Loucy (cell line): ENCODE results near the gene WNT3.
A peak's percentile ranks its signal among the peaks of the same experiment; 100 is the strongest.
"Not testable (repeated sequence)": the region's sequence is repeated elsewhere in the genome, so short reads cannot be mapped to it uniquely, and the experiment has no call there.

Experiments
- H2AFZ ChIP-seq: fragments of 200-600 bp; sonication (generic); 2 replicates; pipeline ENCODE4 v1.6.0; 2016; ENCODE audit warnings: antibody characterized with exemption, mild to moderate bottlenecking, low read length, moderate library complexity
- H3F3A ChIP-seq: fragments of 200-600 bp; 2 replicates; pipeline ENCODE4 v1.6.0; 2016; ENCODE audit warnings: antibody characterized with exemption, low read depth, mild to moderate bottlenecking
- H3K27me3 ChIP-seq: fragments of 200-600 bp; sonication (generic); 2 replicates; pipeline ENCODE4 v1.6.1; 2014; ENCODE audit warnings: low read length, mild to moderate bottlenecking; ENCODE audit not compliant: insufficient read depth, poor library complexity, severe bottlenecking
- H3K36me3 ChIP-seq: fragments of 200-600 bp; sonication (generic); 2 replicates; pipeline ENCODE4 v1.6.1; 2016; ENCODE audit warnings: low read length; ENCODE audit not compliant: insufficient read depth
- H3K4me1 ChIP-seq: fragments of 200-600 bp; sonication (generic); 2 replicates; pipeline ENCODE4 v1.5.1; 2014; ENCODE audit warnings: low read length, mild to moderate bottlenecking; ENCODE audit not compliant: insufficient read depth, poor library complexity, severe bottlenecking
- H3K4me2 ChIP-seq: fragments of 200-600 bp; sonication (generic); 2 replicates; pipeline ENCODE4 v1.6.0; 2014; ENCODE audit warnings: antibody characterized with exemption, low read length, low read depth, mild to moderate bottlenecking; ENCODE audit not compliant: poor library complexity, severe bottlenecking
- H3K4me3 ChIP-seq: fragments of 200-600 bp; sonication (generic); 2 replicates; pipeline ENCODE4 v1.5.1; 2014; ENCODE audit warnings: low read length, mild to moderate bottlenecking, mixed read lengths; ENCODE audit not compliant: poor library complexity, severe bottlenecking
- H3K79me2 ChIP-seq: fragments of 200-600 bp; sonication (generic); 2 replicates; pipeline ENCODE4 v1.6.1; 2014; ENCODE audit warnings: low read length; ENCODE audit not compliant: insufficient read depth
- H3K9ac ChIP-seq: fragments of 200-600 bp; sonication (generic); 2 replicates; pipeline ENCODE4 v1.6.0; 2014; ENCODE audit warnings: mild to moderate bottlenecking, low read depth, low read length, moderate library complexity; ENCODE audit not compliant: poor library complexity, severe bottlenecking
- H3K9me2 ChIP-seq: fragments of 200-600 bp; sonication (generic); replicated peaks from 2 replicates; pipeline ENCODE4 v1.6.1; 2016; ENCODE audit warnings: low read depth, low read length, mixed read lengths
- H3K9me3 ChIP-seq: fragments of 200-600 bp; sonication (generic); 2 replicates; pipeline ENCODE4 v1.6.1; 2014; ENCODE audit warnings: mild to moderate bottlenecking, antibody characterized with exemption, low read length, low read depth; ENCODE audit not compliant: insufficient read depth
- H4K20me1 ChIP-seq: fragments of 200-600 bp; sonication (generic); 2 replicates; pipeline ENCODE4 v1.6.0; 2014; ENCODE audit warnings: antibody characterized with exemption, low read length, mild to moderate bottlenecking; ENCODE audit not compliant: insufficient read depth, poor library complexity, severe bottlenecking
- EZH2phosphoT487 ChIP-seq: fragments of 200-600 bp; IDR thresholded peaks from 2 replicates; pipeline ENCODE4 v1.6.1; 2018; ENCODE audit warnings: antibody characterized with exemption, mild to moderate bottlenecking, moderate library complexity, borderline replicate concordance
- TF ChIP-seq, protein P1 (sequence below): fragments of 200-600 bp; sonication (generic); conservative IDR thresholded peaks from 2 replicates; pipeline ENCODE4 v1.5.1; 2014; ENCODE audit warnings: mild to moderate bottlenecking, antibody characterized with exemption, low read length

Gene WNT3

DNA sequence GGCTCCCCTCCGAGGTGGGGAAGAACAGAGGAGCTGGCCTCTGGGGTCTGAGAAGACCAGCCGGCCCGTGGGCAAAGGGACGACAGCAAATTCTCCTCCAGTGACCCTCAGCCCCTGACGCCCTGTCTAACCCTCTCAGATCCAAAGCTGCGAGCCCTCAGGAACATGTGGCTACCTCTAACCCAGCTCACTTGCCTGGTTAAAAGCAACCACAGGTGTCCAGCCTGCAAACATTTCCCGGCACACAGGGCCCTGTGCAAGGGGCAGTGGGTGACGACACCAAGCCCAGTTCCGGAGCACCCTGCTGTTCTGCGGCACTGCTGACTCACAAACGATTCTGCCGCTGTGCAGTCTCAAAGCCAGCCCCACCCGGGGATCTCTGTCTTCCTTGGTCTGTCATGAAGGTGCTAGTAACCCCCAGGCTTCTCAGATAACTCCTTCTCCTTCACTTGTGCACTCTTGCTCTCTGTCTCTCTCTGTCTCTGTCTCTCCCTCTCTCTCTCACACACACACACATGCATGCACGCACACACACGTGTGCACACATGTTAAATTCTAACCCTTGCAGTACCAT lies 23.0 kb downstream of the WNT3 start:
- Histone ChIP-seq H3K9me3 (no peaks in the 10 kb centered on the region), H3K36me3 (no peaks in the 10 kb centered on the region), H4K20me1 (no peaks in the 10 kb centered on the region), H3K27me3 (no peaks in the 10 kb centered on the region), H3K9me2 (no peaks in the 10 kb centered on the region), H3K79me2 (no peaks in the 10 kb centered on the region), H3K4me2 (no peak overlapping the region), H2AFZ (no peak overlapping the region), H3K9ac (no peak overlapping the region), H3K4me1 (peaks cover 10% of the 10 kb centered on the region), H3K4me3 (no peak overlapping the region), H3F3A (no peaks in the 10 kb centered on the region)
- TF ChIP-seq, protein P1, sequence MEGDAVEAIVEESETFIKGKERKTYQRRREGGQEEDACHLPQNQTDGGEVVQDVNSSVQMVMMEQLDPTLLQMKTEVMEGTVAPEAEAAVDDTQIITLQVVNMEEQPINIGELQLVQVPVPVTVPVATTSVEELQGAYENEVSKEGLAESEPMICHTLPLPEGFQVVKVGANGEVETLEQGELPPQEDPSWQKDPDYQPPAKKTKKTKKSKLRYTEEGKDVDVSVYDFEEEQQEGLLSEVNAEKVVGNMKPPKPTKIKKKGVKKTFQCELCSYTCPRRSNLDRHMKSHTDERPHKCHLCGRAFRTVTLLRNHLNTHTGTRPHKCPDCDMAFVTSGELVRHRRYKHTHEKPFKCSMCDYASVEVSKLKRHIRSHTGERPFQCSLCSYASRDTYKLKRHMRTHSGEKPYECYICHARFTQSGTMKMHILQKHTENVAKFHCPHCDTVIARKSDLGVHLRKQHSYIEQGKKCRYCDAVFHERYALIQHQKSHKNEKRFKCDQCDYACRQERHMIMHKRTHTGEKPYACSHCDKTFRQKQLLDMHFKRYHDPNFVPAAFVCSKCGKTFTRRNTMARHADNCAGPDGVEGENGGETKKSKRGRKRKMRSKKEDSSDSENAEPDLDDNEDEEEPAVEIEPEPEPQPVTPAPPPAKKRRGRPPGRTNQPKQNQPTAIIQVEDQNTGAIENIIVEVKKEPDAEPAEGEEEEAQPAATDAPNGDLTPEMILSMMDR, result no peak
- TF ChIP-seq EZH2phosphoT487, result no peak

DNA sequence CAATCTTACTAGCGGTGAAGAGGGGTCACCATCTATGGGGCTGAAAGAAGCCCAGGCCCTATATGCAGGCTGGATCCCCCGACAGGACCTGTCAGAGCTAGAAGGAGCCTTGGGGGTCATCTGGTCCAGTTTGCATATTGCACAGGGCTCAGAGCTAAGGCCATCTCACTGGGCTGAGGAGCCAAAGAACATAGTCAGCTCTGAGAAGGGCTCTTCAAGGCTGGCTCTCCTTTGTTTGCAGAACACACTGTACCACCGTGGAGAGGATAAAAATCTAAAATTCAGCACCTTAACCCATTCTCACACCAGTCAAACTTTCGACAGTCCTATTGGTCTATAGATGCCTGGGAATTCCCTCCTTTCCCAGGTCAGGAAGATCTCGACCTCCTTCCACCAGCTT lies 24.2 kb downstream of the WNT3 start:
- Histone ChIP-seq H3F3A (no peaks in the 10 kb centered on the region), H3K4me2 (peak overlapping the region; percentile 31), H2AFZ (no peak overlapping the region), H3K9me2 (no peaks in the 10 kb centered on the region), H3K4me3 (no peak overlapping the region), H3K4me1 (peaks cover 10% of the 10 kb centered on the region), H4K20me1 (no peaks in the 10 kb centered on the region), H3K27me3 (no peaks in the 10 kb centered on the region), H3K9me3 (no peaks in the 10 kb centered on the region), H3K9ac (no peak overlapping the region), H3K36me3 (no peaks in the 10 kb centered on the region), H3K79me2 (no peaks in the 10 kb centered on the region)
- TF ChIP-seq, protein P1, result no peak
- TF ChIP-seq EZH2phosphoT487, result no peak

DNA sequence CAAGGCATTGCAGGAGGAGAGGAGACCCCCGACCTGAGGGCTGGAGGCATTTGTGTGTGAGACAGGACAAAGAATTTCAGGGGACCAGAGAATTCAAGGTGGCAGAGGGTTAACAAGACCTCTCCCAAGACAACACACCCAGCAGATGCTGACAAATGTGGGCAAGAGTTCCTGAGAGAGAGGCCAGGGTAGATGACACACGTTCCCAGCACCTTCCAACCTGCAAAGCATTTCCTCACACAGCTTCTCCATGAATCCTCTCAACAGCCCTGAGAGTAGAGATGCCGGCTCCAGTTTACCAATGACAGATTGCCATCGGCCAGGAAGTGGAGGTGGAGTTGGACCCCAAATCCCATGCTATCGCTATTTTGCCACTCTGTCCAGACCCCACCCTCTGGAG lies 25.0 kb downstream of the WNT3 start:
- no peak overlapping the region for H3K4me3 ChIP-seq
- peak overlapping the region; percentile 31 for H3K4me2 ChIP-seq
- no peaks in the 10 kb centered on the region for H3K27me3 ChIP-seq
- no peaks in the 10 kb centered on the region for H3K9me3 ChIP-seq
- no peaks in the 10 kb centered on the region for H3K36me3 ChIP-seq
- H3K9ac ChIP-seq, result no peak overlapping the region
- H4K20me1 ChIP-seq, result no peaks in the 10 kb centered on the region
- peaks cover 10% of the 10 kb centered on the region for H3K4me1 ChIP-seq
- H3K9me2 ChIP-seq, result no peaks in the 10 kb centered on the region
- H3F3A ChIP-seq, result no peaks in the 10 kb centered on the region
- H3K79me2 ChIP-seq, result no peaks in the 10 kb centered on the region
- no peak overlapping the region for H2AFZ ChIP-seq
- TF ChIP-seq, protein P1, result no peak
- no peak for TF ChIP-seq EZH2phosphoT487

DNA sequence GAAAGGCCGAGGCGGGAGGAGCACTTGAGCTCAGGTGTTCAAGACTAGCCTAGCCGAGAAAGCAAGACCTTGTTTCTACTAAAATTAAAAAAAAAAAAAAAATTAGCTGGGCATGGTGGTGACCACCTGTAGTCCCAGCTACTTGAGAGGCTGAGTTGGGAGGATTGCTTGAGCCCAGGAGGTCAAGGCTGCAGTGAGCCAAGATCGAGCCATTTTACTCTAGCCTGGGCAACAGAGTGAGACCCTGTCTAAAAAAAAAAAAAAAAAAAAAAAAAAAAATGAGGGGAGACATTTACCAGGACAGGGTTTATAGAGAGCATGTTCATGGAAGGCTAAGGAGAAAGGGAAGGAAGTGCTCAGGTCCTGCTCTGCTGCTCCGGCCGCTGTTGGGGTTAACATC lies 25.5 kb downstream of the WNT3 start:
- not testable (repeated sequence) for H2AFZ ChIP-seq, H3K36me3 ChIP-seq, H3K9me3 ChIP-seq, H4K20me1 ChIP-seq, H3F3A ChIP-seq, H3K4me3 ChIP-seq, H3K27me3 ChIP-seq, H3K9ac ChIP-seq, H3K4me1 ChIP-seq, H3K4me2 ChIP-seq, H3K9me2 ChIP-seq, H3K79me2 ChIP-seq
